Osteoblast (primary cell): ENCODE data around the gene THPO. TPM values are rescaled to one million over a fixed set of nuclear protein-coding genes. Genes with fewer than 3 reads are reported as not detected.

Source experiments
- DNase-seq: peaks from one replicate; pipeline ENCODE4 v3.0.0; 2011; ENCODE audit warnings: low spot score, mixed read lengths; ENCODE audit not compliant: insufficient read length; ENCODE audit errors: missing footprints
- H2AFZ ChIP-seq: 2 replicates; pipeline ENCODE4 v1.6.0; 2011; ENCODE audit warnings: mild to moderate bottlenecking, low read length
- H3K27ac ChIP-seq: 2 replicates; pipeline ENCODE4 v1.5.1; 2011; ENCODE audit warnings: mild to moderate bottlenecking, low read depth, low read length, moderate library complexity
- H3K27me3 ChIP-seq: 2 replicates; pipeline ENCODE4 v1.6.0; 2012; ENCODE audit warnings: mild to moderate bottlenecking, control low read depth, inconsistent platforms, low read length, moderate library complexity; ENCODE audit not compliant: insufficient read depth
- H3K36me3 ChIP-seq: 2 replicates; pipeline ENCODE4 v1.5.1; 2011; ENCODE audit warnings: mild to moderate bottlenecking, low read length, control low read depth, moderate library complexity; ENCODE audit not compliant: insufficient read depth
- H3K4me1 ChIP-seq: 2 replicates; pipeline ENCODE4 v1.5.1; 2011; ENCODE audit warnings: mild to moderate bottlenecking, low read length, control low read depth, moderate library complexity; ENCODE audit not compliant: insufficient read depth
- H3K4me2 ChIP-seq: 2 replicates; pipeline ENCODE4 v1.6.0; 2011; ENCODE audit warnings: mild to moderate bottlenecking, low read length; ENCODE audit not compliant: insufficient read depth
- H3K4me3 ChIP-seq: fragments of 200-600 bp; sonication (generic); 3 replicates; pipeline ENCODE4 v1.5.1; 2012; ENCODE audit warnings: mild to moderate bottlenecking, low read length, inconsistent platforms; ENCODE audit not compliant: insufficient read depth
- H3K79me2 ChIP-seq: 2 replicates; pipeline ENCODE4 v1.6.0; 2012; ENCODE audit warnings: mild to moderate bottlenecking, low read length, control low read depth, inconsistent platforms; ENCODE audit not compliant: insufficient read depth
- H3K9me3 ChIP-seq: 2 replicates; pipeline ENCODE4 v1.5.1; 2011; ENCODE audit warnings: low read depth, low read length, control low read depth
- H4K20me1 ChIP-seq: 2 replicates; pipeline ENCODE4 v1.6.0; 2012; ENCODE audit warnings: mild to moderate bottlenecking, low read length, control low read depth; ENCODE audit not compliant: insufficient read depth
- small RNA-seq: library from RNA; depleted of rRNA; stranded (forward); fragments of <200 nt; gene quantifications from one replicate; pipeline ENCODE3, GENCODE V24; 2012
- total RNA-seq: library from RNA; depleted of rRNA; stranded (reverse); fragments of >200 nt; gene quantifications from 2 replicates; pipeline ENCODE4 v1.2.3, GENCODE V29; 2012
- TF ChIP-seq, protein P1 (sequence below): IDR thresholded peaks from 2 replicates; pipeline ENCODE4 v1.5.1; 2011; ENCODE audit warnings: mild to moderate bottlenecking, low read depth, low read length, moderate library complexity; ENCODE audit errors: extremely low read depth

Gene THPO
- total RNA-seq, 1 donor, result not detected

GRCh38 chr3:184323696-184324095 is 54.3 kb downstream of the THPO start:
- no peaks in the 10 kb centered on the region for H3K9me3 ChIP-seq
- peaks cover 89% of the 10 kb centered on the region for H3K36me3 ChIP-seq
- no peak overlapping the region for H3K4me2 ChIP-seq
- no peaks in the 10 kb centered on the region for H3K27me3 ChIP-seq
- TF ChIP-seq, protein P1, sequence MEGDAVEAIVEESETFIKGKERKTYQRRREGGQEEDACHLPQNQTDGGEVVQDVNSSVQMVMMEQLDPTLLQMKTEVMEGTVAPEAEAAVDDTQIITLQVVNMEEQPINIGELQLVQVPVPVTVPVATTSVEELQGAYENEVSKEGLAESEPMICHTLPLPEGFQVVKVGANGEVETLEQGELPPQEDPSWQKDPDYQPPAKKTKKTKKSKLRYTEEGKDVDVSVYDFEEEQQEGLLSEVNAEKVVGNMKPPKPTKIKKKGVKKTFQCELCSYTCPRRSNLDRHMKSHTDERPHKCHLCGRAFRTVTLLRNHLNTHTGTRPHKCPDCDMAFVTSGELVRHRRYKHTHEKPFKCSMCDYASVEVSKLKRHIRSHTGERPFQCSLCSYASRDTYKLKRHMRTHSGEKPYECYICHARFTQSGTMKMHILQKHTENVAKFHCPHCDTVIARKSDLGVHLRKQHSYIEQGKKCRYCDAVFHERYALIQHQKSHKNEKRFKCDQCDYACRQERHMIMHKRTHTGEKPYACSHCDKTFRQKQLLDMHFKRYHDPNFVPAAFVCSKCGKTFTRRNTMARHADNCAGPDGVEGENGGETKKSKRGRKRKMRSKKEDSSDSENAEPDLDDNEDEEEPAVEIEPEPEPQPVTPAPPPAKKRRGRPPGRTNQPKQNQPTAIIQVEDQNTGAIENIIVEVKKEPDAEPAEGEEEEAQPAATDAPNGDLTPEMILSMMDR, result no peak
- H3K4me3 ChIP-seq, result no peak overlapping the region
- H3K27ac ChIP-seq, result no peak overlapping the region
- no peak overlapping the region for H2AFZ ChIP-seq
- peaks cover 82% of the 10 kb centered on the region for H4K20me1 ChIP-seq
- peaks cover 24% of the 10 kb centered on the region for H3K4me1 ChIP-seq
- no peak for DNase-seq
- H3K79me2 ChIP-seq, result peaks cover 91% of the 10 kb centered on the region

GRCh38 chr3:184322731-184323487 is 55.1 kb downstream of the THPO start:
- Histone ChIP-seq H3K4me3 (no peak overlapping the region), H3K27ac (peak overlapping the region; percentile 31), H3K4me1 (peaks cover 26% of the 10 kb centered on the region), H4K20me1 (peaks cover 84% of the 10 kb centered on the region), H2AFZ (no peak overlapping the region), H3K9me3 (no peaks in the 10 kb centered on the region), H3K79me2 (peaks cover 92% of the 10 kb centered on the region), H3K27me3 (no peaks in the 10 kb centered on the region), H3K4me2 (no peak overlapping the region), H3K36me3 (peaks cover 89% of the 10 kb centered on the region)
- TF ChIP-seq, protein P1, result no peak
- peak; percentile 59 for DNase-seq

Small RNA genes within 50 kb of the gene (small RNA-seq; reads per million reads assigned to genes)
- gene SNORD66, result 962 reads per million, percentile 99 among the genes with 10 or more reads in this experiment

Other genes starting within 250 kb of the THPO start
- 19.4 and 22.1 TPM in 2 replicates for gene EIF2B5, start 242.8 kb downstream of the THPO start, total RNA-seq
- 51.6 and 60.4 TPM in 2 replicates for gene DVL3, start 222.8 kb downstream of the THPO start, total RNA-seq
- 375 and 427 TPM in 2 replicates for gene AP2M1, start 203.4 kb downstream of the THPO start, total RNA-seq
- gene ABCF3, start 192.0 kb downstream of the THPO start, total RNA-seq, result 44.8 and 46.7 TPM in 2 replicates
- not detected in 2 replicates for gene VWA5B2, start 148.6 kb downstream of the THPO start, total RNA-seq
- gene ALG3, start 129.2 kb downstream of the THPO start, total RNA-seq, result 26.8 and 28.9 TPM in 2 replicates
- gene EEF1AKMT4, start 128.5 kb downstream of the THPO start, total RNA-seq, result 2.7 and 3.3 TPM in 2 replicates
- not detected in 2 replicates for gene CAMK2N2, start 116.7 kb downstream of the THPO start, total RNA-seq
- not detected in 2 replicates for gene ECE2, start 102.2 kb downstream of the THPO start, total RNA-seq
- 259 and 301 TPM in 2 replicates for gene PSMD2, start 79.0 kb downstream of the THPO start, total RNA-seq
- 215 and 245 TPM in 2 replicates for gene EIF4G1, start 63.6 kb downstream of the THPO start, total RNA-seq
- gene FAM131A, start 40.6 kb downstream of the THPO start, total RNA-seq, result 9.8 and 10.6 TPM in 2 replicates
- gene CLCN2, start 16.6 kb downstream of the THPO start, total RNA-seq, result 3.2 and 4.3 TPM in 2 replicates
- gene POLR2H, start 16.5 kb downstream of the THPO start, total RNA-seq, result 47.4 and 61.2 TPM in 2 replicates
- gene CHRD, start 1.8 kb upstream of the THPO start, total RNA-seq, result 0.29 and 0.36 TPM in 2 replicates
- 3.6 and 4.1 TPM in 2 replicates for gene EPHB3, start 183.6 kb upstream of the THPO start, total RNA-seq